B cell (primary cell): Measurements from ENCODE around the gene ZFPL1. TPM values are rescaled to one million over a fixed set of nuclear protein-coding genes. Genes with fewer than 3 reads are reported as not detected.

ENCODE experiments used
- ATAC-seq: fragments of 200-7000 bp; cut with Tn5 transposase; one replicate; pipeline ENCODE4 v1.10.0; 2021; ENCODE audit warnings: low read depth, mild to moderate bottlenecking, moderate number of reproducible peaks, moderate library complexity
- CTCF ChIA-PET: fragments of 350-600 bp; sonication (Branson Sonifier 250); formaldehyde crosslinking; loops from one replicate; lab custom pipeline; 2021; ENCODE audit warnings: antibody characterized with exemption, inconsistent platforms; lab: Charles Lee
- POLR2A ChIA-PET: fragments of 350-600 bp; sonication (Branson Sonifier 250); formaldehyde crosslinking; loops from one replicate; lab custom pipeline; 2021; ENCODE audit warnings: antibody characterized with exemption; lab: Charles Lee
- DNase-seq: peaks from one replicate; pipeline ENCODE4 v3.0.0; 2013
- H2AFZ ChIP-seq: 2 replicates; pipeline ENCODE4 v1.6.1; 2012; ENCODE audit warnings: mild to moderate bottlenecking, low read depth, low read length; ENCODE audit not compliant: insufficient read depth, poor library complexity, severe bottlenecking
- H3K27ac ChIP-seq, 2 donors: 1 replicate in 1 of 2; 2 replicates in 1 of 2; pipeline ENCODE4 v1.5.1; 2012 to 2013; ENCODE audit warnings: low read length in 2 of 2, mild to moderate bottlenecking in 2 of 2, moderate library complexity in 1 of 2
- H3K27me3 ChIP-seq, 4 experiments: fragments of 200-600 bp in 1 of 4; sonication (generic) in 1 of 4; replicated peaks in 1 of 4; 1 replicate in 2 of 4; 2 replicates in 2 of 4; pipeline versions ENCODE4 v1.6.1 to v1.7.0; 2013 to 2016; ENCODE audit warnings: low read length in 3 of 4, mild to moderate bottlenecking in 2 of 4, mixed read lengths in 1 of 4, moderate library complexity in 1 of 4; ENCODE audit not compliant: insufficient read depth in 4 of 4, control insufficient read depth in 3 of 4; ENCODE audit errors: control extremely low read depth in 1 of 4
- H3K36me3 ChIP-seq, 2 experiments: replicated peaks in 1 of 2; 1 replicate in 1 of 2; 2 replicates in 1 of 2; pipeline versions ENCODE4 v1.6.1 to v1.7.1; 2013; ENCODE audit warnings: low read length in 1 of 2; ENCODE audit not compliant: insufficient read depth in 2 of 2, control insufficient read depth in 1 of 2; ENCODE audit errors: control extremely low read depth in 1 of 2, extremely low read depth in 1 of 2
- H3K4me1 ChIP-seq, 2 donors: fragments of 200-600 bp in 1 of 2; sonication (generic) in 1 of 2; 1 replicate in 1 of 2; 2 replicates in 1 of 2; pipeline versions ENCODE4 v1.5.1 to v1.6.1; 2013 to 2017; ENCODE audit warnings: low read length in 2 of 2; ENCODE audit not compliant: control insufficient read depth in 2 of 2, insufficient read depth in 2 of 2
- H3K4me2 ChIP-seq: replicated peaks from 2 replicates; pipeline ENCODE3; 2012; ENCODE audit warnings: mild to moderate bottlenecking, low read depth, low read length; ENCODE audit not compliant: poor library complexity, severe bottlenecking
- H3K4me3 ChIP-seq, 5 experiments: fragments of 200-600 bp in 1 of 5; sonication (generic) in 1 of 5; 1 replicate in 3 of 5; 2 replicates in 2 of 5; pipeline versions ENCODE4 v1.5.1 to v1.7.0; 2011 to 2016; ENCODE audit warnings: low read length in 4 of 5, mild to moderate bottlenecking in 4 of 5, low read depth in 2 of 5, control low read depth in 1 of 5, moderate library complexity in 1 of 5; ENCODE audit not compliant: insufficient read depth in 1 of 5; ENCODE audit errors: control extremely low read depth in 1 of 5, extremely low read depth in 1 of 5
- H3K79me2 ChIP-seq: fragments of 200-600 bp; sonication (generic); one replicate; pipeline ENCODE4 v1.6.0; 2016; ENCODE audit warnings: low read length; ENCODE audit not compliant: control insufficient read depth, insufficient read depth
- H3K9ac ChIP-seq: fragments of 200-600 bp; sonication (generic); 2 replicates; pipeline ENCODE4 v1.6.1; 2017; ENCODE audit warnings: mild to moderate bottlenecking, low read length, moderate library complexity
- H3K9me3 ChIP-seq, 3 donors: one replicate each; pipeline versions ENCODE4 v1.6.1 to v1.7.1; 2013; ENCODE audit warnings: low read length in 2 of 3; ENCODE audit not compliant: control insufficient read depth in 2 of 3, insufficient read depth in 1 of 3; ENCODE audit errors: control extremely low read depth in 1 of 3
- H4K20me1 ChIP-seq: 2 replicates; pipeline ENCODE4 v1.6.0; 2012; ENCODE audit warnings: mild to moderate bottlenecking, low read length; ENCODE audit not compliant: insufficient read depth, control insufficient read depth, poor library complexity, severe bottlenecking
- H3K27ac Mint-ChIP-seq: one replicate; pipeline ENCODE4 v1.8.0; 2021; ENCODE audit warnings: mixed read lengths
- H3K27me3 Mint-ChIP-seq: one replicate; pipeline ENCODE4 v1.8.0; 2021; ENCODE audit warnings: mixed read lengths
- H3K4me1 Mint-ChIP-seq: one replicate; pipeline ENCODE4 v1.8.0; 2021; ENCODE audit warnings: mixed read lengths
- H3K4me3 Mint-ChIP-seq: one replicate; pipeline ENCODE4 v1.8.0; 2021; ENCODE audit warnings: mixed read lengths
- H3K9me3 Mint-ChIP-seq: one replicate; pipeline ENCODE4 v1.8.0; 2022; ENCODE audit warnings: mixed read lengths; ENCODE audit not compliant: insufficient read depth
- EZH2 ChIP-seq: IDR thresholded peaks from 2 replicates; pipeline ENCODE4 v1.6.1; 2012; ENCODE audit warnings: borderline replicate concordance, low read depth, mild to moderate bottlenecking, moderate library complexity, low read length; ENCODE audit not compliant: insufficient read depth, poor library complexity, severe bottlenecking
- WGBS: methylation state at CpG from one replicate; pipeline ENCODE4 v1.1.5; 2013; ENCODE audit warnings: missing lambda C conversion rate; ENCODE audit not compliant: insufficient coverage; 5-methylcytosine and 5-hydroxymethylcytosine counted together
- intact Hi-C: fragments of 100-400 bp; cut with micrococcal nuclease; formaldehyde crosslinking; loops from one replicate; pipeline ENCODE4 v1.10.0; 2022
- polyA plus RNA-seq: library from polyadenylated mRNA; depleted of rRNA; stranded (reverse); fragments of >200 nt; gene quantifications from 2 replicates; pipeline ENCODE4 v1.2.3, GENCODE V29; 2012
- total RNA-seq, 2 donors: library from RNA; stranded (reverse); fragments of 120-200 nt in 1 of 2; gene quantifications; 1 replicate in 1 of 2; 2 replicates in 1 of 2; pipeline versions ENCODE4 v1.2.3 to v1.2.4, GENCODE V29; 2013 to 2022
- TF ChIP-seq, protein P1 (sequence below): fragments of 200-600 bp; IDR thresholded peaks from one replicate; pipeline ENCODE4 v1.8.0; 2022; ENCODE audit warnings: antibody characterized with exemption, mild to moderate bottlenecking

The ZFPL1 gene
- total and polyA plus RNA-seq, 2 donors (not counting 1 experiment from before 2014, with no cell fraction given) = 57.3 to 79.2 TPM

DNA sequence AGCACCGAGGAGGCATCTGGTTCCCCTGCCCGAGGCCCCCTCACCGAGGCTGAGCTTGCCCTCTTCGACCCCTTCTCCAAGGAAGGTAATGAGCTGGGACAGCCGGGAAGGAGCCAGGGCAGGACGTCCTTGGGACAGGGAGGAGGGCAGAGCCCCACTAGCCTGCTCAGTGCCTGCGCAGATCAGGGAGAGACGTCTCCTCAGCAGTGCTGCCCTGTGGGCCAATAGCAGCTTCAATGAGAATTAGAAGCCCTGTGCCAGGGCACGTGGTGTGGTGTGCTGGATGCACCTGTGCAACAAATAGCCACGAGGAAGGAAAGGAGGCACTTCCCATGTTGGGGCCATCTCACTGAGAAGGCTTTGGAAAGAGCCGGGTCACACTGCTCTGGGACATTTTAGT lies 48.4 kb upstream of the ZFPL1 start:
- WGBS = 93% methylated on average over 11 of the region's 11 CpGs
- H3K27ac ChIP-seq = no peak overlapping the region
- Mint-ChIP-seq H3K27ac (no peak overlapping the region), H3K4me3 (no peak overlapping the region), H3K4me1 (peaks cover 2% of the 10 kb centered on the region), H3K27me3 (no peaks in the 10 kb centered on the region), H3K9me3 (no peaks in the 10 kb centered on the region)
- H2AFZ ChIP-seq = no peak overlapping the region
- H3K36me3 ChIP-seq = peaks cover 3 to 26% of the 10 kb centered on the region in 2 experiments
- no peaks in the 10 kb centered on the region for H3K27me3 ChIP-seq
- TF ChIP-seq EZH2 = no peak
- TF ChIP-seq, protein P1, sequence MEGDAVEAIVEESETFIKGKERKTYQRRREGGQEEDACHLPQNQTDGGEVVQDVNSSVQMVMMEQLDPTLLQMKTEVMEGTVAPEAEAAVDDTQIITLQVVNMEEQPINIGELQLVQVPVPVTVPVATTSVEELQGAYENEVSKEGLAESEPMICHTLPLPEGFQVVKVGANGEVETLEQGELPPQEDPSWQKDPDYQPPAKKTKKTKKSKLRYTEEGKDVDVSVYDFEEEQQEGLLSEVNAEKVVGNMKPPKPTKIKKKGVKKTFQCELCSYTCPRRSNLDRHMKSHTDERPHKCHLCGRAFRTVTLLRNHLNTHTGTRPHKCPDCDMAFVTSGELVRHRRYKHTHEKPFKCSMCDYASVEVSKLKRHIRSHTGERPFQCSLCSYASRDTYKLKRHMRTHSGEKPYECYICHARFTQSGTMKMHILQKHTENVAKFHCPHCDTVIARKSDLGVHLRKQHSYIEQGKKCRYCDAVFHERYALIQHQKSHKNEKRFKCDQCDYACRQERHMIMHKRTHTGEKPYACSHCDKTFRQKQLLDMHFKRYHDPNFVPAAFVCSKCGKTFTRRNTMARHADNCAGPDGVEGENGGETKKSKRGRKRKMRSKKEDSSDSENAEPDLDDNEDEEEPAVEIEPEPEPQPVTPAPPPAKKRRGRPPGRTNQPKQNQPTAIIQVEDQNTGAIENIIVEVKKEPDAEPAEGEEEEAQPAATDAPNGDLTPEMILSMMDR = no peak
- peaks cover 3 to 11% of the 10 kb centered on the region in 2 donors for H3K4me1 ChIP-seq
- peaks cover 5% of the 10 kb centered on the region for H4K20me1 ChIP-seq
- no peak overlapping the region for H3K4me3 ChIP-seq
- H3K9ac ChIP-seq = no peak overlapping the region
- peaks cover 17% of the 10 kb centered on the region for H3K79me2 ChIP-seq
- H3K9me3 ChIP-seq = no peaks in the 10 kb centered on the region
- ATAC-seq (no peak), DNase-seq (no peak)
- intact Hi-C loops = no loop called here
- H3K4me2 ChIP-seq = no peak overlapping the region
- POLR2A ChIA-PET = no interaction called here
- CTCF ChIA-PET = no interaction called here

DNA sequence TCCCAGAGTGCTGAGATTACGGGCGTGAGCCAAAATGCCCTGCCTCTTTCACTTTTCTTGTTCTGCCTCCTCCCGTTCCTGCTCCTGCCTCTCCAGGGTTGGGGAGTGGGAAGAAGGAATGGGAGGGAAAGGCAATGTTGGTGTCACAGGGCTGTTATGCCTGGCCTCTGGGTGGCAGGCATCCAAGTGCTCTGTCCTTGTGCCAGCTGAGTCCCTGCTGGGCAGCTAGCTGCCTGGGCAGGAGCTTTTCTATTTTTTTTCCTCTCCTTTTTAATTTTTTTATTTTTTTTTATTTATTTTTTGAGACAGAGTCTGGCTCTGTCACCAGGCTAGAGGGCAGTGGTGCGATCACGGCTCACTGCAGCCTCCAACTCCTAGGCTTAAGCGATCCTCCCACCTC lies 47.1 kb upstream of the ZFPL1 start:
- no peak overlapping the region for H3K27ac Mint-ChIP-seq
- Histone ChIP-seq H3K27me3 (no peaks in the 10 kb centered on the region), H3K79me2 (peaks cover 5% of the 10 kb centered on the region), H3K9ac (no peak overlapping the region), H3K9me3 (no peaks in the 10 kb centered on the region), H3K4me3 (no peak overlapping the region), H3K36me3 (peaks cover 2 to 22% of the 10 kb centered on the region in 2 experiments), H2AFZ (no peak overlapping the region), H3K27ac (no peak overlapping the region), H3K4me1 (peaks cover 7 to 17% of the 10 kb centered on the region in 2 donors), H4K20me1 (peaks cover 5% of the 10 kb centered on the region), H3K4me2 (no peak overlapping the region)
- DNase-seq (no peak), ATAC-seq (no peak)
- intact Hi-C loops = no loop called here
- POLR2A ChIA-PET = interaction anchor here (0.6 kb wide), 1 partner anchor 11 kb away, joined by 3 read pairs; no protein-coding TSS in a partner anchor
- no peaks in the 10 kb centered on the region for H3K27me3 Mint-ChIP-seq
- WGBS = no CpG with 5 or more reads among the region's 6 CpGs
- H3K9me3 Mint-ChIP-seq = no peaks in the 10 kb centered on the region
- CTCF ChIA-PET = interaction anchor here (1.2 kb wide), 1 partner anchor 22 kb away, joined by 3 read pairs; no protein-coding TSS in a partner anchor
- TF ChIP-seq, protein P1 = no peak
- no peak for TF ChIP-seq EZH2
- no peak overlapping the region for H3K4me3 Mint-ChIP-seq
- peaks cover 7% of the 10 kb centered on the region for H3K4me1 Mint-ChIP-seq
